Stimulated activated CD8-positive, alpha-beta memory T cell treated with anti-CD3 and anti-CD28 coated beads, Interleukin-7, amount 100 ng/mL, for 4 hours (primary cell): Measurements from ENCODE around the gene NRP2.
A peak's percentile ranks its signal among the peaks of the same experiment; 100 is the strongest.

Experiments used
- DNase-seq, 2 donors: peaks; one replicate each; pipeline ENCODE4 v3.0.0-alpha.2; 2020; ENCODE audit warnings: low read depth in 2 of 2

NRP2 gene

GRCh38 chr2:205706769-205707381, 24.6 kb downstream of the NRP2 start:
- peak in 1 of 2 donors; percentile 9 for DNase-seq

DNA sequence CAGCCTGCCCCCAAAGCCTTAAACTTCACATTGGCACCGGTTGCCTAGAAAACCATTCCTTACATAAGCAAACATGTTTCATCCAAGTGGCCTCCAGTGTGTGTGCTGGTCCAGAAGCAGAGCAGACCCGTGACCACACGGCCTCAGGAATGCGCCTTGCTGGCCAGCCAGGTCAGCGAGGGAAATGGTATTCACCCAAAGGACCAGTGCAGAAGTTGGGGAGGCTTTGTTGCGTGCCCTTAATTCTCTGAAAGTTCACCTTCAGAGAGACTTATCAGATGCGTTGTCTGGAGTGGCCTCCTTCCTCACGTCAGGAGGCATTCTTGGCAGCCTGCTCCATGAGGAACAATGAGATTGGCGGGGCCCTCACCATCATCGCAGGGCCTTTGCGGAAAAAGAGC, 25.9 kb downstream of the NRP2 start:
- no peak for DNase-seq

DNA sequence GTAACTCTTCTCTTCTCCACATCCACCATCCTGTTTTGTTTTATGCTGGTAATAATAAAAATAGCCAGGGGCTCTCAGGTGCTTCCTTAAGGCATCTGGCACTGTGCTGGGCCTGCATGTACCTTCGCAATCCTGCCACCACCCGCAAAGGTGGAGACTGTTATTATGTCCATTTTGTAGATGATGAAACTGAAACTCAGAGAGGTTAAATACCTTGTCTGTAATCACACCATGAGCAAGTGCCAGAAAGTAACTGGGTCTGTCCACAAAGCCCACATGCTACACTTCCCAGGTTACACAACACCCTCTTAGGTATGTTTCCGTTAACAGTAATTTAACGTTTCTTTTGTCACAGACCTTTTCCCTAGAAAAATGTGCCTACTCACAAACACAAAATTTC, 27.0 kb downstream of the NRP2 start:
- no peak for DNase-seq

GRCh38 chr2:205712508-205712907, 30.2 kb downstream of the NRP2 start:
- DNase-seq: no peak

- no peak for DNase-seq
Measured at GRCh38 chr2:205713086-205713485, 30.8 kb downstream of the NRP2 start.

- no peak for DNase-seq
Measured at GRCh38 chr2:205714058-205714776, 31.9 kb downstream of the NRP2 start.

DNA sequence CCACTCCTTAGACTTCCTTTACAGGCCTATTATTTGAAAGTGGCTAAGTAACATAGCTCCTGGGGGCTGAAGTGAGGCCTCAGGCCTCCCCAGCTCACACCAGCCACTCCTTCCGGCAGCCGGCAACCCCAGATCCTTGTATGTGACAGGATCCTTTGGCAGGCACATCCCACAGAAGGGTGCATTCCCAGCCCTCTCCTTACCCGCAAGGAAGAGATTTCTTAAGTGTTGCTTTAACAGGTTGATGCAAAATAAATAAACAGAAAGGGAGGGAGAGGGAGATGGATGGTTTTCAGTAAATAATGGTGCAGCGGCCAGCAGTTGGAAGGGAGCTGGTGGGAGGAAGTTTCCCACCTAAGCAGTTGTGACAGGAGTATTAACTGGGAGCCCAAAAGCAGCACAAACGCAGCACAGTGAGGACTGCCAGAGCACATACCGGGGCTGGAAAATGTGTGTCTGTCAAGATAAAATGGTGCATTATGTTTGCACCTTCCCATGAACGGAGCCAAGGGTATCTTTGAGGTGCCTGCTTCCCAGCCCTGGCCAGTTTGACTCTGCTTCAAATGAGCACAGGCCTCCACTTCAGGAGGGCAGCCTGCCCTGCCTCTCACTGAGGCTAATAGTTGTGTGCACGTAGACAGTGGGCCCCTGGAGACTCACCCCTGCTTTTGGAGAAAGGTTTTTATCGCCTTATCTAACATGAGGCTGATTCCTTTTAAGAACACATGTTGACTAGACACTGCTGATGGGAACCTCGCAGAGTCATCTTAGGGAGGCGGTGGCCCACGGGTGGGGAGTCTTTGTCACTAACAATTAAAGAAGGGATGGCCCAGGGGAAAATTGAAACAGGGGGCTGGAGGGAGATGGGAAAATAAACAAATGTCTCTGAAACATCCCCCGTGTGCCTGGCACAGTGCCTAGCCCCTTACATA, 32.8 kb downstream of the NRP2 start:
- DNase-seq: no peak

GRCh38 chr2:205715831-205716525, 33.7 kb downstream of the NRP2 start:
- no peak for DNase-seq

- DNase-seq: no peak
Measured at GRCh38 chr2:205717175-205717846, 35.0 kb downstream of the NRP2 start.

DNA sequence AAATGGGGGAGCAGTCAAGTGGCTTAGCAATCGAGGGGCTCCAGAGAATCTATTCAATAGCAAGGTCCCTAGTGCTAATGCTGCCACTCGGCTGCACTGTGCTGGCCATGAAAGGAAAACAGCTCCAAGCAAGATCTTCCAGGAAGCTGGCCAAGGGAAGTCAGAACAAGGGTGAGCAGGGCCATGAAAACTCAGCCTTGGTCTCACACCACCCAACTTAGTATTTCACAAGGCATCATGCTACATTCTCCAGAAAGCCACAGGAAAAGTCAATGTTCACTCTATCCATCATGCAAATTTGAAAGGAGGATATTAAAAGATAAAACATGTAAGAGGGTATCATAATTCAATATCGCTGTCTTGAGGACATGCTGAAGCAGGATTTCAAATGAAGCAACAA, 35.7 kb downstream of the NRP2 start:
- DNase-seq: no peak

DNA sequence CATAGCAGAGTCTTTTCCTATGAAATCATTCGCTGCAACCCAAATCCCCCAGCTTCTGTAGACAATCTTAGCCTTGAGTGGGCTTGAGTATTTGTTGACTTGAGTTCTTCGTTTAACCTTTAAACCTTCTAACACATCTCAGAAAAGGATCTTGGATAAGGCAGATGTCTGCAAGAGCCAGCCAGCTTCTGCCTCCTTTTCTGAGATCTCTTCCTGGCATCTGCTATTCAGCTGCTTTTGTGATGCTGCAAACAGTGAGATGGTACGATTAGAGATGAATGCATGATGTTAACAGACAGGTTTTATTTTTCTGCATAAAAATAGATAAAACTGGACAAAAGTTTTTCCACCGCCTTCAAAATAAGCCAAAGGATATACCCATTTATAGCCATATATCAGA, 37.5 kb downstream of the NRP2 start:
- no peak for DNase-seq

DNA sequence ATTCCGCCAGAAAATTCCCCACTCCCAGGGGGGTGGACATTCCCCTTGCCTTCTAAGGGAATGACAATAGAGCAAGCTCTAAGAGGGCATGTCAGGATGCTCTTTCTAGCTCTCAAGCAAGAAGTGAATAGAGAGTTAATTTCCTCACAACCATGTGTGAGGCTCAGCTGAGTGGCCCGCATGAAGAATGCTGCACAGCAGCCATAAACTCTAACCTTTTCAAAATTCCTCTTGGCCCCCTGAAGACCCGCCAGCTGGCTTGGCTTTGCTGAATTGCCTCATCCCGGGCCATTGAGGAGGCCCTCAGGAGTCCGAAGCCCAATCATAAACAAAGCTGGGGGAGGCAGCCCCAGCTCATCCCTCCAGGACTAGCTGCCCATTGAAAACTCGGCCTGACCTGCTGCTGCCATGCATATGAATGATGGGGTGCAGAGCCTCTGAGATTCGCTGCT, 38.2 kb downstream of the NRP2 start:
- no peak for DNase-seq

- no peak for DNase-seq
Measured at GRCh38 chr2:205721057-205721449, 38.8 kb downstream of the NRP2 start.

DNA sequence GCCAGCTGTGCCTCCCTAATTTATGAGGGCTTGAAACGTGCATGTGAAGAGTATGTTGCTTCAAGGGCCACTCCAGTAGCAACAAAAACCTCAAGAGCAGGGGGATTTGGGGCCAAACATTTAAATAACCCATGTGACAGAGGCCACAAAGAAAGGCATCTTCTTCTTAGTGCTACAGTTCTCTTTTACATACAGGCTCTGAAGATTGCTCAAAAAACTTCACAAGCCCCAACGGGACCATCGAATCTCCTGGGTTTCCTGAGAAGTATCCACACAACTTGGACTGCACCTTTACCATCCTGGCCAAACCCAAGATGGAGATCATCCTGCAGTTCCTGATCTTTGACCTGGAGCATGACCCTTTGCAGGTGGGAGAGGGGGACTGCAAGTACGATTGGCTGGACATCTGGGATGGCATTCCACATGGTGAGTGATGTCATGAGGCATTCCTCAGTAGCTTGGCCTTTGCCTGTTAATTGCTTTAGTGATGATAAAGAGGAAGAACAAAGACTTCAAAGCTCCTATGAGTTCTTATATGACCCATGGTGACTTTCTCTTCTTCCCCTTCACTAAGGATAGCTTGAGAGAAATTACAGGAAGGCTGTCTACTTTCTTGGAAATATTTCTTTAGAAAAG, 40.1 kb downstream of the NRP2 start:
- DNase-seq: no peak

DNA sequence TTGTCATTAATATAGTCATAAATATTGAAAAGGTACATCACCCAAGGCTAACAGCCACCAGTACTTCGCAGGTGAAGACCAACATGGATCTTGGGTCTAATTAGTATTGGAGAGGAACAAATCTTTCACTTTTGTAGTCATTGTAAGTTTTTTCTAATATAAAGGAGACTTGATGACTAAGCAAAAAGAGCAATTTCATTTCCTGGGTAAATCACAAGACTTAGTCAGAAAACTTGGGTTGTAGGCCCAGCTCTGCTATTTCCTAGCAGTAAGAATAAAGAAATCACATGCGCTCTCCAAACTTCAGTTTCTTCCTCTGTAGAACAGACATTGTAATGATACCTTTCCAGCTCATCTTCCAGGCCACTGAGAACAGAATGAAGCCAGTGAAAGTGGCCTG, 40.9 kb downstream of the NRP2 start:
- DNase-seq: no peak

DNA sequence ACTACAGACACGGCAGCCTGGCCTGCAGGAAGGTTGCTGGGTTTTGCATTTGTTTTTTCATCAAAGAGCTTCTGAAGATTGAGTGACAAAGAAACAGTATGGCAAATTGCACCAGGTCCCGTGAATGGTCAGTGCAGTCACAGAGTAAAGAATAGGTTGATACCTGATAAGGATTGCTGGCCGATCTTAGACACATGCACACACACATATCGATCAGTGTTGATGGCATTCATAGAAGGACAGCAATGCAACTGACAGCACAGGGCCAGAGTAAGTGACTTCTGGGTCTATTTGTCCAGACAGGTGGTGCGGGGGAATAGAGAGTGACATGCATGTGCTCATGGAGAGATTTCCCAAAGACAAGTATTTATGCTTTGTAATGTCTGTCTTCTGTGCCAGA, 42.8 kb downstream of the NRP2 start:
- DNase-seq: no peak

- no peak for DNase-seq
Measured at GRCh38 chr2:205726506-205726905, 44.2 kb downstream of the NRP2 start.

DNA sequence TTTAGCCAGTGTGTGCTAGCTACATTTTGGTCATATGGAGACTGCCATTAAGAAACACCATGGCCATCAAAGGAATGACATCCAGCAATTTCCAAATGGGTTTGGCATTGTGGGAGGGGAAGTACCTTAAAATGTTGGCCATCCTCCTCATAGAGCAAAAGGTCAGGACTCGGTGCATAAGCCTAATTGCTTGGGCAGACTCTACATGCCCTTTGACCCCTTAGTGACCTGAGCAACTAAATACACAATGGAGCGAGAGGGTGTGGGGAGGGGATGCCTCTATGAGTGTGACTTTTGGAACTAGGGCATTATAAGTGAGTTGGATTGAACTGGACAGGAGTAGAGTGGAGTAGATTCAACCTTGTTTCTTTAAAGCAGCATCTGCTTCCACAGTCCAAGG, 44.9 kb downstream of the NRP2 start:
- no peak for DNase-seq

- DNase-seq: no peak
Measured at GRCh38 chr2:205728366-205728765, 46.1 kb downstream of the NRP2 start.

GRCh38 chr2:205730191-205730590, 47.9 kb downstream of the NRP2 start:
- DNase-seq: no peak
